ENCODE measurements around the gene LGALS8. TPM values are rescaled to one million over a fixed set of nuclear protein-coding genes. Genes with fewer than 3 reads are reported as not detected.

The LGALS8 gene
- total RNA-seq, 2 donors from 2014 or later, result 114 to 253 TPM

GRCh38 chr1:236543065-236543669 is 19.4 kb downstream of the LGALS8 start:
- Mint-ChIP-seq H3K27me3 (no peaks in the 10 kb centered on the region), H3K9me3 (no peaks in the 10 kb centered on the region), H3K36me3 (ENCODE audit: low read depth) (peaks cover 100% of the 10 kb centered on the region), H3K27ac (peak overlapping the region; percentile 36), H3K4me3 (no peak overlapping the region), H3K4me1 (peaks cover 27% of the 10 kb centered on the region)
- no peak for ATAC-seq (replicated peaks)

- peak; percentile 27 for ATAC-seq (replicated peaks)
- Mint-ChIP-seq H3K27me3 (no peaks in the 10 kb centered on the region), H3K4me3 (peak overlapping the region; percentile 3), H3K4me1 (peaks cover 27% of the 10 kb centered on the region), H3K27ac (peak overlapping the region; percentile 85), H3K36me3 (ENCODE audit: low read depth) (peaks cover 100% of the 10 kb centered on the region), H3K9me3 (no peaks in the 10 kb centered on the region)
Observed at GRCh38 chr1:236545621-236546169, 21.9 kb downstream of the LGALS8 start.

- no peak overlapping the region for H3K4me3 Mint-ChIP-seq
- peaks cover 100% of the 10 kb centered on the region for H3K36me3 Mint-ChIP-seq (ENCODE audit: low read depth)
- H3K4me1 Mint-ChIP-seq, result peaks cover 30% of the 10 kb centered on the region
- H3K9me3 Mint-ChIP-seq, result no peaks in the 10 kb centered on the region
- no peak for ATAC-seq (replicated peaks)
- H3K27ac Mint-ChIP-seq, result peak overlapping the region; percentile 78
- no peaks in the 10 kb centered on the region for H3K27me3 Mint-ChIP-seq
Observed at GRCh38 chr1:236548452-236548851, 24.7 kb downstream of the LGALS8 start.

- no peak overlapping the region for H3K4me3 Mint-ChIP-seq
- H3K27me3 Mint-ChIP-seq, result no peaks in the 10 kb centered on the region
- peaks cover 100% of the 10 kb centered on the region for H3K36me3 Mint-ChIP-seq (ENCODE audit: low read depth)
- no peak for ATAC-seq (replicated peaks)
- no peaks in the 10 kb centered on the region for H3K9me3 Mint-ChIP-seq
- H3K27ac Mint-ChIP-seq, result peak overlapping the region; percentile 18
- peaks cover 15% of the 10 kb centered on the region for H3K4me1 Mint-ChIP-seq
Observed at GRCh38 chr1:236550961-236551851, 27.4 kb downstream of the LGALS8 start.

GRCh38 chr1:236552096-236552495 is 28.3 kb downstream of the LGALS8 start:
- H3K27me3 Mint-ChIP-seq, result no peaks in the 10 kb centered on the region
- H3K36me3 Mint-ChIP-seq (ENCODE audit: low read depth), result peaks cover 100% of the 10 kb centered on the region
- H3K4me1 Mint-ChIP-seq, result peaks cover 8% of the 10 kb centered on the region
- H3K4me3 Mint-ChIP-seq, result no peak overlapping the region
- no peaks in the 10 kb centered on the region for H3K9me3 Mint-ChIP-seq
- H3K27ac Mint-ChIP-seq, result peak overlapping the region; percentile 25
- ATAC-seq (replicated peaks), result no peak

GRCh38 chr1:236552901-236553300 is 29.1 kb downstream of the LGALS8 start:
- Mint-ChIP-seq H3K27me3 (no peaks in the 10 kb centered on the region), H3K4me3 (no peak overlapping the region), H3K27ac (peak overlapping the region; percentile 25), H3K4me1 (peaks cover 7% of the 10 kb centered on the region), H3K36me3 (ENCODE audit: low read depth) (peaks cover 100% of the 10 kb centered on the region), H3K9me3 (no peaks in the 10 kb centered on the region)
- ATAC-seq (replicated peaks), result no peak

GRCh38 chr1:236553370-236553769 is 29.6 kb downstream of the LGALS8 start:
- Mint-ChIP-seq H3K36me3 (ENCODE audit: low read depth) (peaks cover 100% of the 10 kb centered on the region), H3K4me1 (peaks cover 7% of the 10 kb centered on the region), H3K27me3 (no peaks in the 10 kb centered on the region), H3K4me3 (no peak overlapping the region), H3K9me3 (no peaks in the 10 kb centered on the region), H3K27ac (no peak overlapping the region)
- peak; percentile 56 for ATAC-seq (replicated peaks)

GRCh38 chr1:236556606-236557005 is 32.8 kb downstream of the LGALS8 start:
- Mint-ChIP-seq H3K27ac (peak overlapping the region; percentile 6), H3K9me3 (no peaks in the 10 kb centered on the region), H3K27me3 (no peaks in the 10 kb centered on the region), H3K4me1 (peaks cover under 1% of the 10 kb centered on the region), H3K4me3 (no peak overlapping the region), H3K36me3 (ENCODE audit: low read depth) (peaks cover 100% of the 10 kb centered on the region)
- no peak for ATAC-seq (replicated peaks)

- Mint-ChIP-seq H3K4me3 (no peak overlapping the region), H3K27ac (no peak overlapping the region), H3K4me1 (no peaks in the 10 kb centered on the region), H3K27me3 (no peaks in the 10 kb centered on the region), H3K9me3 (no peaks in the 10 kb centered on the region), H3K36me3 (ENCODE audit: low read depth) (peaks cover 100% of the 10 kb centered on the region)
- no peak for ATAC-seq (replicated peaks)
Observed at GRCh38 chr1:236558081-236558480, 34.3 kb downstream of the LGALS8 start.

- peaks cover 100% of the 10 kb centered on the region for H3K36me3 Mint-ChIP-seq (ENCODE audit: low read depth)
- no peak for ATAC-seq (replicated peaks)
- no peak overlapping the region for H3K27ac Mint-ChIP-seq
Observed at GRCh38 chr1:236558846-236559245, 35.1 kb downstream of the LGALS8 start.

GRCh38 chr1:236560213-236560771 is 36.5 kb downstream of the LGALS8 start:
- Mint-ChIP-seq H3K4me1 (no peaks in the 10 kb centered on the region), H3K27ac (no peak overlapping the region), H3K9me3 (no peaks in the 10 kb centered on the region), H3K36me3 (ENCODE audit: low read depth) (peaks cover 100% of the 10 kb centered on the region), H3K27me3 (no peaks in the 10 kb centered on the region), H3K4me3 (no peak overlapping the region)
- no peak for ATAC-seq (replicated peaks)

More at GRCh38 chr1:236558846-236559245, 35.1 kb downstream of the LGALS8 start:
- no peaks in the 10 kb centered on the region for H3K4me1 Mint-ChIP-seq
- H3K4me3 Mint-ChIP-seq, result no peak overlapping the region
- no peaks in the 10 kb centered on the region for H3K9me3 Mint-ChIP-seq
- no peaks in the 10 kb centered on the region for H3K27me3 Mint-ChIP-seq

GRCh38 chr1:236561976-236562375 is 38.2 kb downstream of the LGALS8 start:
- no peak overlapping the region for H3K4me3 Mint-ChIP-seq
- peaks cover 100% of the 10 kb centered on the region for H3K36me3 Mint-ChIP-seq (ENCODE audit: low read depth)
- H3K9me3 Mint-ChIP-seq, result no peaks in the 10 kb centered on the region
- no peaks in the 10 kb centered on the region for H3K4me1 Mint-ChIP-seq
- no peaks in the 10 kb centered on the region for H3K27me3 Mint-ChIP-seq
- no peak for ATAC-seq (replicated peaks)
- peak overlapping the region; percentile 53 for H3K27ac Mint-ChIP-seq

GRCh38 chr1:236565530-236565929 is 41.7 kb downstream of the LGALS8 start:
- Mint-ChIP-seq H3K4me1 (no peaks in the 10 kb centered on the region), H3K27me3 (no peaks in the 10 kb centered on the region), H3K4me3 (no peak overlapping the region), H3K27ac (no peak overlapping the region), H3K36me3 (ENCODE audit: low read depth) (peaks cover 100% of the 10 kb centered on the region), H3K9me3 (no peaks in the 10 kb centered on the region)
- no peak for ATAC-seq (replicated peaks)

GRCh38 chr1:236568285-236568894 is 44.6 kb downstream of the LGALS8 start:
- H3K27ac Mint-ChIP-seq, result no peak overlapping the region
- ATAC-seq (replicated peaks), result no peak

More at GRCh38 chr1:236568285-236568894, 44.6 kb downstream of the LGALS8 start:
- Mint-ChIP-seq H3K36me3 (ENCODE audit: low read depth) (peaks cover 100% of the 10 kb centered on the region), H3K4me1 (no peaks in the 10 kb centered on the region), H3K4me3 (no peak overlapping the region), H3K27me3 (no peaks in the 10 kb centered on the region), H3K9me3 (no peaks in the 10 kb centered on the region)

All from activated T-helper 17 cell treated with anti-CD3 and anti-CD28 coated beads, Interleukin-2, amount 50 U/mL, for 72 hours (primary cell).